AG04450 (cell line): ENCODE data around the gene PTGIR. TPM values are rescaled to one million over a fixed set of nuclear protein-coding genes. Genes with fewer than 3 reads are reported as not detected.

ENCODE experiments used
- CTCF ChIA-PET: fragments of 300-600, 350-600 bp; formaldehyde crosslinking; extraction: SDS; loops from one replicate; lab custom pipeline; 2022; ENCODE audit warnings: antibody characterized with exemption, inconsistent platforms; lab: Charles Lee
- POLR2A ChIA-PET: fragments of 350-600 bp; formaldehyde crosslinking; extraction: SDS; loops from one replicate; lab custom pipeline; 2021; ENCODE audit warnings: antibody characterized with exemption, inconsistent platforms; lab: Yijun Ruan, JAX
- DNase-seq: peaks from one replicate; pipeline ENCODE4 v3.0.0-alpha.2; 2011; ENCODE audit warnings: low read depth, low spot score
- H3K27ac ChIP-seq: one replicate; pipeline ENCODE4 v1.5.1; 2012; ENCODE audit warnings: low read depth, low read length, control low read depth
- H3K27me3 ChIP-seq: one replicate; pipeline ENCODE4 v1.6.0; 2012; ENCODE audit warnings: low read length; ENCODE audit not compliant: control insufficient read depth, insufficient read depth
- H3K4me3 ChIP-seq: 2 replicates; pipeline ENCODE4 v1.5.1; 2011; ENCODE audit warnings: mild to moderate bottlenecking, low read depth, low read length, control low read depth
- H3K9me3 ChIP-seq: 2 replicates; pipeline ENCODE4 v1.5.1; 2012; ENCODE audit warnings: low read length; ENCODE audit not compliant: control insufficient read depth, insufficient read depth
- CTCF ChIP-seq: IDR thresholded peaks from 2 replicates; pipeline ENCODE4 v1.5.1; 2011; ENCODE audit warnings: low read depth, low read length, control low read depth, inconsistent platforms
- polyA plus RNA-seq: library from polyadenylated mRNA; depleted of rRNA; stranded (reverse); fragments of >200 nt; gene quantifications from 2 replicates; pipeline ENCODE4 v1.2.3, GENCODE V29; 2011

The PTGIR gene
- polyA plus RNA-seq, 1 experiment = 2.4 TPM

GRCh38 chr19:46615966-46616365 is 8.9 kb downstream of the PTGIR start:
- POLR2A ChIA-PET = interaction anchor here (1.4 kb wide), 1 partner anchor 16 kb away, joined by 6 read pairs; no protein-coding TSS in a partner anchor
- CTCF ChIA-PET = interaction anchor here (0.9 to 14.3 kb wide), 3 partner anchors 16 to 48 kb away, joined by 3 to 296 read pairs (median 10); partner anchors contain the start of gene DACT3

GRCh38 chr19:46614114-46614722 is 10.7 kb downstream of the PTGIR start:
- CTCF ChIA-PET = interaction anchor here (0.5 to 14.3 kb wide), 17 partner anchors 9 to 422 kb away, joined by 3 to 296 read pairs (median 6); partner anchors contain the start of genes DACT3 and PTGIR
- no peak overlapping the region for H3K4me3 ChIP-seq
- peak; percentile 87 for TF ChIP-seq CTCF
- POLR2A ChIA-PET = interaction anchor here (0.5 to 0.6 kb wide), 2 partner anchors 13 to 45 kb away, joined by 3 to 5 read pairs; partner anchors contain the start of gene CALM3
- DNase-seq = no peak
- no peak overlapping the region for H3K27ac ChIP-seq
- no peaks in the 10 kb centered on the region for H3K9me3 ChIP-seq
- H3K27me3 ChIP-seq = no peaks in the 10 kb centered on the region

More at GRCh38 chr19:46615966-46616365, 8.9 kb downstream of the PTGIR start:
- Histone ChIP-seq H3K27ac (no peak overlapping the region), H3K9me3 (no peaks in the 10 kb centered on the region), H3K4me3 (no peak overlapping the region), H3K27me3 (no peaks in the 10 kb centered on the region)
- DNase-seq = no peak
- no peak for TF ChIP-seq CTCF

- TF ChIP-seq CTCF = no peak
- Histone ChIP-seq H3K27ac (no peak overlapping the region), H3K9me3 (no peaks in the 10 kb centered on the region), H3K27me3 (no peaks in the 10 kb centered on the region), H3K4me3 (no peak overlapping the region)
- DNase-seq = no peak
- POLR2A ChIA-PET = interaction anchor here (0.5 kb wide), 1 partner anchor 45 kb away, joined by 5 read pairs; no protein-coding TSS in a partner anchor
- CTCF ChIA-PET = interaction anchor here (0.8 to 14.3 kb wide), 14 partner anchors 8 to 423 kb away, joined by 3 to 296 read pairs (median 8); partner anchors contain the start of genes DACT3 and PTGIR
Measured at GRCh38 chr19:46613525-46613924, 11.4 kb downstream of the PTGIR start.

- no peaks in the 10 kb centered on the region for H3K27me3 ChIP-seq
- ChIA-PET POLR2A (interaction anchor here (0.6 to 1.3 kb wide), 2 partner anchors 11 to 191 kb away, joined by 4 to 5 read pairs; partner anchors contain the start of gene CALM3), CTCF (interaction anchor here (1.6 to 14.3 kb wide), 2 partner anchors 53 to 82 kb away, joined by 4 to 296 read pairs; partner anchors contain the start of gene DACT3)
- H3K27ac ChIP-seq = no peak overlapping the region
- TF ChIP-seq CTCF = no peak
- no peak for DNase-seq
- no peaks in the 10 kb centered on the region for H3K9me3 ChIP-seq
- no peak overlapping the region for H3K4me3 ChIP-seq
Measured at GRCh38 chr19:46611776-46612175, 13.1 kb downstream of the PTGIR start.
